HepG2 (cell line): ENCODE data around the gene UBC. TPM values are rescaled to one million over a fixed set of nuclear protein-coding genes. Genes with fewer than 3 reads are reported as not detected.

Experiments
- AGO1 ChIP-seq: fragments of 200-400 bp; formaldehyde crosslinking; IDR thresholded peaks from 2 replicates; pipeline ENCODE4 v1.6.1; 2017; ENCODE audit warnings: mild to moderate bottlenecking, low read depth, low read length, moderate library complexity; ENCODE audit not compliant: poor library complexity, severe bottlenecking
- CBFB ChIP-seq: sonication (generic); formaldehyde crosslinking; IDR thresholded peaks from 2 replicates; pipeline ENCODE4 v1.4.0; 2020; ENCODE audit warnings: missing genetic modification reagents
- GMEB1 ChIP-seq: sonication (generic); formaldehyde crosslinking; IDR thresholded peaks from 2 replicates; pipeline ENCODE4 v1.5.1; 2020; ENCODE audit warnings: missing genetic modification reagents, mild to moderate bottlenecking, borderline replicate concordance
- MIER2 ChIP-seq: IDR thresholded peaks from 2 replicates; pipeline ENCODE4 v1.6.1; 2016; ENCODE audit warnings: missing biosample characterization, missing genetic modification reagents
- RELA ChIP-seq: sonication (generic); formaldehyde crosslinking; IDR thresholded peaks from 2 replicates; pipeline ENCODE4 v1.4.0; 2020; ENCODE audit warnings: missing genetic modification reagents
- RERE ChIP-seq: IDR thresholded peaks from 2 replicates; pipeline ENCODE4 v1.6.1; 2016; ENCODE audit warnings: low read depth, missing genetic modification reagents, missing compliant biosample characterization
- SP4 ChIP-seq: sonication (generic); formaldehyde crosslinking; IDR thresholded peaks from 2 replicates; pipeline ENCODE4 v1.8.1; 2023; ENCODE audit warnings: mild to moderate bottlenecking, missing genetic modification reagents
- ZFP82 ChIP-seq: sonication (generic); formaldehyde crosslinking; IDR thresholded peaks from 2 replicates; pipeline ENCODE4 v1.5.1; 2020; ENCODE audit warnings: mild to moderate bottlenecking, missing genetic modification reagents, borderline replicate concordance
- ZNF878 ChIP-seq: sonication (generic); formaldehyde crosslinking; IDR thresholded peaks from 2 replicates; pipeline ENCODE4 v1.8.1; 2023; ENCODE audit warnings: mild to moderate bottlenecking, missing genetic modification reagents, moderate library complexity
- polyA plus RNA-seq, 8 experiments: library from polyadenylated mRNA; depleted of rRNA in 3 of 8; stranded (reverse) in 7 of 8; unstranded in 1 of 8; fragments of >200 nt; fragmentation: Illumina TruSeq in 4 of 8; extraction: Trizol in 4 of 8; gene quantifications; 2 replicates each; pipeline versions ENCODE4 v1.2.1 to v1.2.3, GENCODE V29; 2011 to 2016; ENCODE audit warnings: low read depth in 4 of 8, missing spikeins in 1 of 8, mixed read lengths in 1 of 8; ENCODE audit not compliant: insufficient read depth in 1 of 8
- total RNA-seq, 5 experiments: library from RNA; depleted of rRNA; stranded (reverse); fragments of >200 nt; fragmentation: Illumina TruSeq; extraction: Trizol; gene quantifications; 2 replicates each; pipeline ENCODE4 v1.2.3, GENCODE V29; 2016; ENCODE audit warnings: low read depth in 1 of 5
- TF ChIP-seq, protein P1 (sequence below): sonication (generic); formaldehyde crosslinking; IDR thresholded peaks from 2 replicates; pipeline ENCODE4 v1.8.1; 2023; ENCODE audit warnings: missing genetic modification reagents, inconsistent platforms, borderline replicate concordance
- TF ChIP-seq, protein P2 (sequence below): sonication (generic); formaldehyde crosslinking; IDR thresholded peaks from 2 replicates; pipeline ENCODE4 v1.5.1; 2020; ENCODE audit warnings: missing genetic modification reagents, mild to moderate bottlenecking, borderline replicate concordance
- TF ChIP-seq, protein P3 (sequence below): sonication (generic); formaldehyde crosslinking; IDR thresholded peaks from 2 replicates; pipeline ENCODE4 v1.5.0; 2020; ENCODE audit warnings: mild to moderate bottlenecking, missing genetic modification reagents, borderline replicate concordance

UBC gene
- total and polyA plus RNA-seq, 2 of the 13 experiments (the other 11 are each of a cell fraction or from before 2014, with no cell fraction given) = 805 to 1,432 TPM

- TF ChIP-seq, protein P1, sequence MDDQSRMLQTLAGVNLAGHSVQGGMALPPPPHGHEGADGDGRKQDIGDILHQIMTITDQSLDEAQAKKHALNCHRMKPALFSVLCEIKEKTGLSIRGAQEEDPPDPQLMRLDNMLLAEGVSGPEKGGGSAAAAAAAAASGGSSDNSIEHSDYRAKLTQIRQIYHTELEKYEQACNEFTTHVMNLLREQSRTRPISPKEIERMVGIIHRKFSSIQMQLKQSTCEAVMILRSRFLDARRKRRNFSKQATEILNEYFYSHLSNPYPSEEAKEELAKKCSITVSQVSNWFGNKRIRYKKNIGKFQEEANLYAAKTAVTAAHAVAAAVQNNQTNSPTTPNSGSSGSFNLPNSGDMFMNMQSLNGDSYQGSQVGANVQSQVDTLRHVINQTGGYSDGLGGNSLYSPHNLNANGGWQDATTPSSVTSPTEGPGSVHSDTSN (CRISPR knock-in tag) = no peak; the same call in none of the 2 replicates
- TF ChIP-seq RELA (CRISPR knock-in tag) (no peak), CBFB (CRISPR knock-in tag) (no peak), RERE (CRISPR knock-in tag) (peak; percentile 53; the same call in 1 of the 2 replicates), MIER2 (CRISPR knock-in tag) (peak; percentile 43; the same call in 1 of the 2 replicates), AGO1 (no peak), ZNF878 (CRISPR knock-in tag) (peak; percentile 82), GMEB1 (CRISPR knock-in tag) (no peak; the same call in 1 of the 2 replicates), ZFP82 (CRISPR knock-in tag) (no peak; the same call in 1 of the 2 replicates), SP4 (CRISPR knock-in tag) (peak; percentile 64)
- TF ChIP-seq, protein P2, sequence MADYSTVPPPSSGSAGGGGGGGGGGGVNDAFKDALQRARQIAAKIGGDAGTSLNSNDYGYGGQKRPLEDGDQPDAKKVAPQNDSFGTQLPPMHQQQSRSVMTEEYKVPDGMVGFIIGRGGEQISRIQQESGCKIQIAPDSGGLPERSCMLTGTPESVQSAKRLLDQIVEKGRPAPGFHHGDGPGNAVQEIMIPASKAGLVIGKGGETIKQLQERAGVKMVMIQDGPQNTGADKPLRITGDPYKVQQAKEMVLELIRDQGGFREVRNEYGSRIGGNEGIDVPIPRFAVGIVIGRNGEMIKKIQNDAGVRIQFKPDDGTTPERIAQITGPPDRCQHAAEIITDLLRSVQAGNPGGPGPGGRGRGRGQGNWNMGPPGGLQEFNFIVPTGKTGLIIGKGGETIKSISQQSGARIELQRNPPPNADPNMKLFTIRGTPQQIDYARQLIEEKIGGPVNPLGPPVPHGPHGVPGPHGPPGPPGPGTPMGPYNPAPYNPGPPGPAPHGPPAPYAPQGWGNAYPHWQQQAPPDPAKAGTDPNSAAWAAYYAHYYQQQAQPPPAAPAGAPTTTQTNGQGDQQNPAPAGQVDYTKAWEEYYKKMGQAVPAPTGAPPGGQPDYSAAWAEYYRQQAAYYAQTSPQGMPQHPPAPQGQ = no peak
- TF ChIP-seq, protein P3, sequence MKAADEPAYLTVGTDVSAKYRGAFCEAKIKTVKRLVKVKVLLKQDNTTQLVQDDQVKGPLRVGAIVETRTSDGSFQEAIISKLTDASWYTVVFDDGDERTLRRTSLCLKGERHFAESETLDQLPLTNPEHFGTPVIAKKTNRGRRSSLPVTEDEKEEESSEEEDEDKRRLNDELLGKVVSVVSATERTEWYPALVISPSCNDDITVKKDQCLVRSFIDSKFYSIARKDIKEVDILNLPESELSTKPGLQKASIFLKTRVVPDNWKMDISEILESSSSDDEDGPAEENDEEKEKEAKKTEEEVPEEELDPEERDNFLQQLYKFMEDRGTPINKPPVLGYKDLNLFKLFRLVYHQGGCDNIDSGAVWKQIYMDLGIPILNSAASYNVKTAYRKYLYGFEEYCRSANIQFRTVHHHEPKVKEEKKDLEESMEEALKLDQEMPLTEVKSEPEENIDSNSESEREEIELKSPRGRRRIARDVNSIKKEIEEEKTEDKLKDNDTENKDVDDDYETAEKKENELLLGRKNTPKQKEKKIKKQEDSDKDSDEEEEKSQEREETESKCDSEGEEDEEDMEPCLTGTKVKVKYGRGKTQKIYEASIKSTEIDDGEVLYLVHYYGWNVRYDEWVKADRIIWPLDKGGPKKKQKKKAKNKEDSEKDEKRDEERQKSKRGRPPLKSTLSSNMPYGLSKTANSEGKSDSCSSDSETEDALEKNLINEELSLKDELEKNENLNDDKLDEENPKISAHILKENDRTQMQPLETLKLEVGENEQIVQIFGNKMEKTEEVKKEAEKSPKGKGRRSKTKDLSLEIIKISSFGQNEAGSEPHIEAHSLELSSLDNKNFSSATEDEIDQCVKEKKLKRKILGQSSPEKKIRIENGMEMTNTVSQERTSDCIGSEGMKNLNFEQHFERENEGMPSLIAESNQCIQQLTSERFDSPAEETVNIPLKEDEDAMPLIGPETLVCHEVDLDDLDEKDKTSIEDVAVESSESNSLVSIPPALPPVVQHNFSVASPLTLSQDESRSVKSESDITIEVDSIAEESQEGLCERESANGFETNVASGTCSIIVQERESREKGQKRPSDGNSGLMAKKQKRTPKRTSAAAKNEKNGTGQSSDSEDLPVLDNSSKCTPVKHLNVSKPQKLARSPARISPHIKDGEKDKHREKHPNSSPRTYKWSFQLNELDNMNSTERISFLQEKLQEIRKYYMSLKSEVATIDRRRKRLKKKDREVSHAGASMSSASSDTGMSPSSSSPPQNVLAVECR (CRISPR knock-in tag) = peak; percentile 53; the same call in 1 of the 2 replicates
Measured at GRCh38 chr12:124939421-124940142, 25.1 kb upstream of the UBC start (continued).
